Measurements from ENCODE around the gene LSM2. TPM values are rescaled to one million over a fixed set of nuclear protein-coding genes. Genes with fewer than 3 reads are reported as not detected.

LSM2 gene
- total and polyA plus RNA-seq, 9 of the 15 experiments (the other 6 are each of a cell fraction or from before 2014, with no cell fraction given): 154 to 407 (median 223) TPM

DNA sequence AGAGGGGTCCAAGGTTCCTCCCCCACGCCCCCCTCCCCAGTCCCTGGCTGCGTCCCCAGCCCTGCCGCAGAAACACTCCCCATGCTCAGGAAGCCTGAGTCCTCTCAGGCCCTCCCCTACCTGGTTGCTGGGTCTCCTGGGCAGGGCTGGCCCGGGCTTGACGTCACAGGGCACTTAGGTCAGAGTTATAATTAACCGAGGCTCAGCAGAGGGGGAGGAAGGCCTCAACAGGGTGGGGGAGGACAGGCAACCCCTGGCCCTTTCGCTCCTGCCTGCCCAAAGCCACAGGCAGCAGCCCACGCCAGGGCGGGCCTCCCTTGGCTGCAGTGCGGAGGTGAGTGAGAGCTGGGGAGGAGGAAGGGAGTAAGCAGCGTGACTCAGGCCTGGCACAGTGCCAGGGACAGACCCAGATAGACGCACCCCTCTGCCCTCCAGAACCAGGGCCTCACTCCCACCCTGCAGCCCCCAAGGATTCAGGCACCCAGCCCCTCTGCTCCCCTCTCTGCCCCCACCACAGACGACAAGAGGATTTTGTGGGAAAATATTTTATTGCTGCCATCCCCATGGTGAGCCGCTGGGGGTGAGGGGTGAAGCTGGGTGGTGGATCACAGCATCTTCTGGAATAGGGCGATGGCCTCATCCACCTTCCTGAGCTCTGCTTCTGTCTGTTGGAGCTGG is 29.6 kb downstream of the LSM2 start, which contains the start of gene VWA7 (continued):
- TF ChIP-seq TCF3 (CRISPR knock-in tag; IDR thresholded peaks at IDR 0.05) (peak; percentile 72), HLTF (IDR thresholded peaks at IDR 0.05) (peak; percentile 92; the same call in 1 of the 2 replicates), CXXC5 (CRISPR knock-in tag; IDR thresholded peaks at IDR 0.05) (peak; percentile 91), TCF7 (IDR thresholded peaks at IDR 0.05; ENCODE audit: borderline replicate concordance) (peak; percentile 85; the same call in 1 of the 2 replicates), RBM14 (IDR thresholded peaks at IDR 0.05; ENCODE audit: borderline replicate concordance, insufficient read depth, low read depth, low read length) (0 out of 2 replicates have a peak, but pooled peaks have one; percentile 26), XRCC3 (IDR thresholded peaks at IDR 0.05) (no peak), BCOR (IDR thresholded peaks at IDR 0.05) (peak; percentile 84), SMARCA5 (IDR thresholded peaks at IDR 0.05) (0 out of 2 replicates have a peak, but pooled peaks have one; percentile 18), SREBF1 (IDR thresholded peaks at IDR 0.05; ENCODE audit: borderline replicate concordance, low read depth, low read length) (0 out of 2 replicates have a peak, but pooled peaks have one; percentile 68), HNRNPLL (IDR thresholded peaks at IDR 0.05; ENCODE audit: low read depth, low read length, poor library complexity, severe bottlenecking) (peak; percentile 52), HOXB6 (CRISPR knock-in tag; IDR thresholded peaks at IDR 0.05; ENCODE audit: borderline replicate concordance) (no peak), RCOR1 (IDR thresholded peaks at IDR 0.05; ENCODE audit: borderline replicate concordance in 1 of 2, low read depth in 2 of 2, low read length in 2 of 2) (peak; percentile 69 to 98), POLR2G (IDR thresholded peaks at IDR 0.05; ENCODE audit: low read depth, low read length) (peak; percentile 84), FOS (IDR thresholded peaks at IDR 0.05; ENCODE audit: extremely low read depth, insufficient read length) (peak; percentile 25), POU5F1 (IDR thresholded peaks at IDR 0.05; ENCODE audit: borderline replicate concordance, low read depth, low read length, partially characterized antibody) (peak; percentile 50), CCNT2 (IDR thresholded peaks at IDR 0.05; ENCODE audit: borderline replicate concordance, extremely low read depth, insufficient read length, low read depth, low read length) (peak; percentile 98), ZNF780A (CRISPR knock-in tag; IDR thresholded peaks at IDR 0.05) (no peak; the same call in 1 of the 2 replicates), MAFF (IDR thresholded peaks at IDR 0.05; ENCODE audit: low read length) (peak; percentile 35; the same call in 1 of the 2 replicates), NBN (IDR thresholded peaks at IDR 0.05; ENCODE audit: low read depth) (peak; percentile 97)
- TF ChIP-seq, protein P1, sequence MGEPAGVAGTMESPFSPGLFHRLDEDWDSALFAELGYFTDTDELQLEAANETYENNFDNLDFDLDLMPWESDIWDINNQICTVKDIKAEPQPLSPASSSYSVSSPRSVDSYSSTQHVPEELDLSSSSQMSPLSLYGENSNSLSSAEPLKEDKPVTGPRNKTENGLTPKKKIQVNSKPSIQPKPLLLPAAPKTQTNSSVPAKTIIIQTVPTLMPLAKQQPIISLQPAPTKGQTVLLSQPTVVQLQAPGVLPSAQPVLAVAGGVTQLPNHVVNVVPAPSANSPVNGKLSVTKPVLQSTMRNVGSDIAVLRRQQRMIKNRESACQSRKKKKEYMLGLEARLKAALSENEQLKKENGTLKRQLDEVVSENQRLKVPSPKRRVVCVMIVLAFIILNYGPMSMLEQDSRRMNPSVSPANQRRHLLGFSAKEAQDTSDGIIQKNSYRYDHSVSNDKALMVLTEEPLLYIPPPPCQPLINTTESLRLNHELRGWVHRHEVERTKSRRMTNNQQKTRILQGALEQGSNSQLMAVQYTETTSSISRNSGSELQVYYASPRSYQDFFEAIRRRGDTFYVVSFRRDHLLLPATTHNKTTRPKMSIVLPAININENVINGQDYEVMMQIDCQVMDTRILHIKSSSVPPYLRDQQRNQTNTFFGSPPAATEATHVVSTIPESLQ (CRISPR knock-in tag; IDR thresholded peaks at IDR 0.05): peak; percentile 70; the same call in 1 of the 2 replicates
- TF ChIP-seq, protein P2, sequence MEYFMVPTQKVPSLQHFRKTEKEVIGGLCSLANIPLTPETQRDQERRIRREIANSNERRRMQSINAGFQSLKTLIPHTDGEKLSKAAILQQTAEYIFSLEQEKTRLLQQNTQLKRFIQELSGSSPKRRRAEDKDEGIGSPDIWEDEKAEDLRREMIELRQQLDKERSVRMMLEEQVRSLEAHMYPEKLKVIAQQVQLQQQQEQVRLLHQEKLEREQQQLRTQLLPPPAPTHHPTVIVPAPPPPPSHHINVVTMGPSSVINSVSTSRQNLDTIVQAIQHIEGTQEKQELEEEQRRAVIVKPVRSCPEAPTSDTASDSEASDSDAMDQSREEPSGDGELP (CRISPR knock-in tag; IDR thresholded peaks at IDR 0.05; ENCODE audit: borderline replicate concordance): peak; percentile 95
- TF ChIP-seq, protein P3, sequence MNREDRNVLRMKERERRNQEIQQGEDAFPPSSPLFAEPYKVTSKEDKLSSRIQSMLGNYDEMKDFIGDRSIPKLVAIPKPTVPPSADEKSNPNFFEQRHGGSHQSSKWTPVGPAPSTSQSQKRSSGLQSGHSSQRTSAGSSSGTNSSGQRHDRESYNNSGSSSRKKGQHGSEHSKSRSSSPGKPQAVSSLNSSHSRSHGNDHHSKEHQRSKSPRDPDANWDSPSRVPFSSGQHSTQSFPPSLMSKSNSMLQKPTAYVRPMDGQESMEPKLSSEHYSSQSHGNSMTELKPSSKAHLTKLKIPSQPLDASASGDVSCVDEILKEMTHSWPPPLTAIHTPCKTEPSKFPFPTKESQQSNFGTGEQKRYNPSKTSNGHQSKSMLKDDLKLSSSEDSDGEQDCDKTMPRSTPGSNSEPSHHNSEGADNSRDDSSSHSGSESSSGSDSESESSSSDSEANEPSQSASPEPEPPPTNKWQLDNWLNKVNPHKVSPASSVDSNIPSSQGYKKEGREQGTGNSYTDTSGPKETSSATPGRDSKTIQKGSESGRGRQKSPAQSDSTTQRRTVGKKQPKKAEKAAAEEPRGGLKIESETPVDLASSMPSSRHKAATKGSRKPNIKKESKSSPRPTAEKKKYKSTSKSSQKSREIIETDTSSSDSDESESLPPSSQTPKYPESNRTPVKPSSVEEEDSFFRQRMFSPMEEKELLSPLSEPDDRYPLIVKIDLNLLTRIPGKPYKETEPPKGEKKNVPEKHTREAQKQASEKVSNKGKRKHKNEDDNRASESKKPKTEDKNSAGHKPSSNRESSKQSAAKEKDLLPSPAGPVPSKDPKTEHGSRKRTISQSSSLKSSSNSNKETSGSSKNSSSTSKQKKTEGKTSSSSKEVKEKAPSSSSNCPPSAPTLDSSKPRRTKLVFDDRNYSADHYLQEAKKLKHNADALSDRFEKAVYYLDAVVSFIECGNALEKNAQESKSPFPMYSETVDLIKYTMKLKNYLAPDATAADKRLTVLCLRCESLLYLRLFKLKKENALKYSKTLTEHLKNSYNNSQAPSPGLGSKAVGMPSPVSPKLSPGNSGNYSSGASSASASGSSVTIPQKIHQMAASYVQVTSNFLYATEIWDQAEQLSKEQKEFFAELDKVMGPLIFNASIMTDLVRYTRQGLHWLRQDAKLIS (CRISPR knock-in tag; IDR thresholded peaks at IDR 0.05): 0 out of 2 replicates have a peak, but pooled peaks have one; percentile 43
